ENCODE data around the gene TNFSF9.
A peak's percentile ranks its signal among the peaks of the same experiment; 100 is the strongest.
"Not testable (repeated sequence)": the region's sequence is repeated elsewhere in the genome, so short reads cannot be mapped to it uniquely, and the experiment has no call there.

The TNFSF9 gene

DNA sequence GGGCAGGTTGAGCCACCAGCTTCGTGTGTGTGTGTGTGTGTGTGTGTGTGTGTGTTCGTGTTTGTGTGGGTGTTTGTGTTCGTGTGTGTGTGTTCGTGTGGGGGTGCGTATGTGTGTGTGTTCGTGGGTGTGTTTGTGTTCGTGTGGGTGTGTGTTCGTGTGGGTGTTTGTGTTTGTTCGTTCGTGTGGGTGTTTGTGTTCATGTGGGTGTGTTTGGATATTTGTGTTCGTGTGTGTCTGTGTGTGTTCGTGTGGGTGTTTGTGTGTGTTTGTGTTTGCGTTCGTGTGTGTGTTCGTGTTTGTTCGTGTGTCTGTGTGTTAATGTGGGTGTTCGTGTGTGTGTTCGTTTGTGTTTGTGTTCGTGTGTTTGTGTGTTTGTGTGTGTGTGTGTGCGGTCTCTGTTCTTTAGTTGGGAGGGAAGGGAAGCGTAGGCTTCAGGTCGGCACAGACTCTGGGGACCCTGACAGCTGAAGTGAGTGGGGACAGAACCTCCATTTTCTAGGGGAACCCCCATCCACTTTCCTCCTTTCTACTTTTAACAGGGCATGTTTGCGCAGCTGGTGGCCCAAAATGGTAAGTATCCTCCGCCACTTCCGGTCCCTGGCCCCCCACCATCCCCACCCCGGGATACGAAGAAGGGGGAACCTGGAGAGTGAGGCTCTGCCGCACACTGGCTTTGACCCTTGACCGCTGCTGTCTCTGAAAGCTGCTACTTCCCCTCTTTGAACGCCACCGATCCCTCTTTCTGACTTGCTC is 1.6 kb downstream of the TNFSF9 start:
- no peak for DNase-seq

DNA sequence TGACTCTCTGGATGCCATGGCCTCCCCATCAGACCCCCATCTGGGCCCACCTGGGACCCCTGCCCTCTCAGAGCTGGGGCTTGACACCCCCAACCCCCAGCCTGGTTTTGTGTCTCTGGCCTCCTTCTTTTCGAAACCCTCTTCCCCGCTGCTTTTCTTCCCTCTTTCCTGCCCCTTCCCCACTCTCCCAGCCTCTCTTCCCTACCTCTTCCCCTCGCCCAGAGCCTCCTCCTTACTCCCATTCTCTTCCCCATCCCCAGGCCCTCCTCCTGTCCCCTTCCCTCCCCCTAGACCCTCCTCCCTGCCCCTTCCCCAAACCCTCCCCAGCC is 2.1 kb downstream of the TNFSF9 start:
- no peak for DNase-seq

DNA sequence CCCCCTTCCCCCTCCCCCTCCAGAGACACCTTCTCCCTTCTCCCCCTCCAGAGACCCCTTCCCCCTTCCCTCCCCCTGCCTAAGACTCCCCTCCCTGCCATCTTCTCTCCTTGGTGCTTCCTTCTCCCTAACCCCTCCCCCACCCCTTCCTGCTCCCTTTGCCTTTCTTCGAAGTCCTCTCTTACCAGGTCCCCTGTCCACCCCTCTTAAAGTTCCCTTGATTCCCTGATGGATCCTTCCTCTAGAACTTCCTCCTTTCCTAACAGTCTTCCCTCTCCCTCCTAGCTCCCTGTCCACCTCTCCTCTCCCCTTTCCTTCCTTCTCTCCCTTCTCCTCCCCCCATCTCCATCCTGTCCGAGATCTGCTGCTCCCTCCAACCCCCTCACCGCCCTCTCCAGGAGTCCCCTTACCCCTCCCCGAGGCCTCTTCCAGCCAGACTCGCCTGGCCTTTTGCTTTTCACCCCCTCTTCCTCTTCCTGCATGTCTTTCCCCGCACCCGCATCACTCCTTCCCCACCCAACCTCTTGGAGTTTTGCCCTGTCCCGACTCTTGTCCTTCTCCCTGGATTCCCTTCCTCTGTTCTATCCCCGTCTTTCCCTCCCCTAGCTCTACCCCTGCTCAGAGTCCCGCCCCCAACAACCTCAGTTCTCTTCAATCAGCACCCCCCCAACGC is 3.1 kb downstream of the TNFSF9 start:
- no peak for DNase-seq

DNA sequence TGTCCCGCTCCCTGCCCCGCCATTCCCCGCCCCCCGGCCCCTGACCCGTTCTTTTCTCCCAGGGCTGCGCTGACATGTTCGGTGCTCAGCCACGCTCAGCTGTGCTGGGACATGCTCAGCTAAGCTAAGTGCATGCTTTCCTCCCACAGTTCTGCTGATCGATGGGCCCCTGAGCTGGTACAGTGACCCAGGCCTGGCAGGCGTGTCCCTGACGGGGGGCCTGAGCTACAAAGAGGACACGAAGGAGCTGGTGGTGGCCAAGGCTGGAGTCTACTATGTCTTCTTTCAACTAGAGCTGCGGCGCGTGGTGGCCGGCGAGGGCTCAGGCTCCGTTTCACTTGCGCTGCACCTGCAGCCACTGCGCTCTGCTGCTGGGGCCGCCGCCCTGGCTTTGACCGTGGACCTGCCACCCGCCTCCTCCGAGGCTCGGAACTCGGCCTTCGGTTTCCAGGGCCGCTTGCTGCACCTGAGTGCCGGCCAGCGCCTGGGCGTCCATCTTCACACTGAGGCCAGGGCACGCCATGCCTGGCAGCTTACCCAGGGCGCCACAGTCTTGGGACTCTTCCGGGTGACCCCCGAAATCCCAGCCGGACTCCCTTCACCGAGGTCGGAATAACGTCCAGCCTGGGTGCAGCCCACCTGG is 3.7 kb downstream of the TNFSF9 start:
- no peak for DNase-seq

DNA sequence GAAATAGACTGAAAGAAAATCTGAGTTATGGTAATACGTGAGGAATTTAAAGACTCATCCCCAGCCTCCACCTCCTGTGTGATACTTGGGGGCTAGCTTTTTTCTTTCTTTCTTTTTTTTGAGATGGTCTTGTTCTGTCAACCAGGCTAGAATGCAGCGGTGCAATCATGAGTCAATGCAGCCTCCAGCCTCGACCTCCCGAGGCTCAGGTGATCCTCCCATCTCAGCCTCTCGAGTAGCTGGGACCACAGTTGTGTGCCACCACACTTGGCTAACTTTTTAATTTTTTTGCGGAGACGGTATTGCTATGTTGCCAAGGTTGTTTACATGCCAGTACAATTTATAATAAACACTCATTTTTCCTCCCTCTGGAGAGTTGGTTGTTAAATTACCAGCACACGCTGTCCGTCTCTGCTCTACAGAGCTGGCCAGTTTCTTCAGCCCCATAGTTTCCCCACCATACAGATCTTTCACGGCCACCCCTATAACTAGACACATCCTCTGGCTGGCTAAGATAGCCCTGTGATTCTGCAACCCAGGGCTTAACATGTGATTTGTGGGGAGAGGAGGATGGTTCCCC is 4.8 kb downstream of the TNFSF9 start:
- no peak for DNase-seq

DNA sequence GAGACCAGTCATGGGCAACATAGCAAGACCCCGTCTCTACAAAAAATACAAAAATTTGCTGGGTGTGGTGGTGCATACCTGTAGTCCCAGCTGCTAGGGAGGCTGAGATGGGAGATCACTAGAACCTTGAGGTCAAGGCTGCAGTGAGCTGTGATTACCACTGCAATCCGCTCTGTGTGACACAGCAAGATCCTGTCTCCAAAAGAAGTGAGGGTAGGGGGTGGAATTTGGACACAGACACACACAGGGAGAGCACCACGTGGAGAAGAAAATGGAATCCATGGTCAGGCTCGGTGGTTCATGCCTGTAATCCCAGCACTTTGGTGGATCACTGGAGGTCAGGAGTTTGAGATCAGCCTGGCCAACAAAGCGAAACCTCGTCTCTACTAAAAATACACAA is 8.7 kb downstream of the TNFSF9 start:
- no peak for DNase-seq

DNA sequence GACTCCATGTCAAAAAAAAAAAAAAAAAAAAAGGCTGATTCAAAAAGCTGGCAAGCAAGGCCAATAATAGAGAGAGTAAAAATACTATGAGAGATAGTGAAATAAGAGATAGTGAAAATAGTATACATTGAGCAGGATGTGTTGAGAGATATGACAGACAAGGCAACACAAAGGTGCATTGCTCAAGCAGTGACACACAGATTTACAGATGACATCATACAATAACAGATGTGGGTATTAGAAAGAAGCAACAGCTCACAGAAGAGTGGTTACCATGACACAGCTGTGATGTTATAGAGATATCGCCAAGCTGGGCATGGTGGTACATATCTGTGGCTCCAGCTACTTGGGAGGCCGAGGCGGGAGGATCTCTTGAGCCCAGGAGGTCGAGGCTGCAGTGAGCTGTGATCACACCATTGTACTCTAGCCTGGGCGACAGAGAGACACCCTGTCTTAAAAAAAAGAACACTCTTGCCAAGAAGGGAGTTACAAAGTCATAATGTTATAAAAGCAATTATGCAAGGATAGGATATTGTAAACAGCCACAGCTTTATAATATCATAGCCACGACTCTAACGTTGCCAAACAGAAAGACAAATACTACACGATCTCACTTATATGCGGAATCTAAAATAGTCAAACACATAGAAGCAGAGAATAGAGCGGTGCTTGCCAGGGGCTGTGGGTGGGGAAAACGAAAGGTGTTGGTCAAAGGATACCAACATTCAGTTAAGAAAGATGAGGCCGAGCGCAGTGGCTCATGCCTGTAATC is 10.3 kb downstream of the TNFSF9 start:
- DNase-seq, result no peak

DNA sequence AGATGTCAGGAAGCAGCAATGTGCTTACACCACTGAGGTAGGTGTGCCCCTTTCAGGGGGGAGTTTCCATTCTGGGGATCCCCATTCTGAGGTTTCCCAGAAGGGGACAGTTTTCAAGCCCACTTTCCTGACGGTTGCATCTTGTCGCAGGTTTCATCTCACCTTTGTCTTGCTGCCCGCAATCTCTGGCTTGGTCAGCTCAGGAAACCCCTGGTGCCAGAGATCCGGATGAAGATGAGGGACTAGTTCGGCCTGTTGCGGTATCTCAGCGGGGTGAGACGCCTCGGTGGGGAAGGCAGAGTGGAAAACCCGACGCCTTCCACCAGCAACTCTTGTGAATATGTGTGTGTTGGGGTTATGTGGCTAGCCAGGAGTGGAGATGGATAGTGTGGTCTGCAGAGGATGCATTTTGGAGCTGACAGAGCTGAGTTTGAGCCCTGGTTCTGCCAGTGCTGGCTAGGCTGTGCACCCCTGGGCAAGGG is 13.1 kb downstream of the TNFSF9 start:
- DNase-seq, result no peak

DNA sequence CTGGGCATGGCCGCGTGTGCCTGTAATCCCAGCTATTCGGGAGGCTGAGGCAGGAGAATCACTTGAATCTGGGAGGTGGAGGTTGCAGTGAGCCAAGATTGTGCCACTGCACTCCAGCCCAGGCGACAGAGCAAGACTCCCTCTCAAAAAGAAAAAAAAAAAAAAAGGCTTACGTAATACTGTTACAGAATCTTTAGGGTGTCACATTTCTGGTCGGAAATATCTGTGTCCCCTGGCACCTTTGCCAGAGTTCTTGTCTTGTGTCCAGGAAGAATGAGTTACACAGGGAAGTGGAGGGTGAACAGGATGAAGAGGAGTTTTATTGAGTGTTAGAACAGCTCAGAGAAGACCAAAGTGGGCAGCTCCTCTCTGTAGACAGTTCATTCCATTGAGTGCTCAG is 19.9 kb downstream of the TNFSF9 start:
- not testable (repeated sequence) for DNase-seq

DNA sequence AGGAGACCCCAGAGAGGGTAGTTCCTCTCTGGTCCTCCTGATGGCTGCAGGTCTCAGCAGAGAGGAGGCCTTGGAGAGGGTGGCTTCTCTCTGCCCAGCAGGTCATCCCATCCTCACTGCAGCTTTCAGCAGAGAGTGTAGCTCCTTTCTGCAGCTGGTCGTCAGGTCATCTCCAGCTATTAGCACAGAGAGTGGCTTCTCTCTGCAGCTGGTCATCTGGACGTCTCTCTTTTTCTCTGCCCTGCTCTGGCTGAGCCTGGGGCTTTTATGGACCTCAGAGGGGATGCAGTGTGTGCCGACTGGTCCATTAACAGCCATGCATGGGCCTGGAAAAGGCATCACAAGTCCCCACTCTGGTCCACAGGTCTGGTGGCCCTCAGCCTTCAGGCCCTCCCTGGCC is 20.3 kb downstream of the TNFSF9 start:
- DNase-seq, result no peak

DNA sequence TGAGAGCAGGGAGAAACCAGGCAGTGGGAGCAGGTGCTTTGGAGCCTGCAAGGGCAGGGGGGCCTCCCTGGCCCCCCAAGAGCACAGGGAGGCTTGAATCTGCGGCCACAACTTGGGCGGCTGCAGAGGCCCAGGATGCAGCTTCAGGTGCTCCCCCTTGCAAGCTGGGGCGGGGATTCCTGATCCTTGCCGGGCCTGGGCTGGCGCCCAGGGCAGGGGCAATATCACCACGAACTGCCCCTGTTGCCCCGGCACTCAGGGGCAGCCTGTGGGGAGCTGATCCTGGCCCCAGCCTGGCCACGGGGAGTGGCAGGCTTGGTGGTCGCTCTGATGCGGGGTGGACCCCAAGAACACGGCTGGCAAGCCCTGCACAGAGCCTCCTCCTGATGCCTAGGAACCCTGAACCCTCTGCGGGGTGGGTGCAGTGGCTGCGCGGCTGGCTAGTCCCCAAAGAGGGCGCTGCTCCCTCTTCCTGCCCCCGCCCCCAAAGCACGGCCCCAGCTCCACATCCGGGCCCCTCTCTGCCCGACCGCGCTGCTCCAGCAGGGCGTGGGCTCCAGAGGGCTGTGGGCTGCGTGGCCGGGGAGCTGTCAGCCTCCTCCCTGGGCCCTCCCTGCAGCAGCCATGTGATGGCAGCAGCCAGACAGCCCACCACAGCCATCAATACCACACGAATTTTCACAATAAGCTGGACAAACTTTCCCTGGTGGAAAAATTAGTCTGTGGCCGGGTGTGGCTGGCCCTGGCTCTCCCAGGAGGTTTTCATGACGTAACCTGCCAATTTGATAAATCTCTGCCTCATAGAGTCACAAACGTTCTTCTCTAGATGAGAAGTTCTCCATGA is 21.0 kb downstream of the TNFSF9 start:
- DNase-seq, result no peak

DNA sequence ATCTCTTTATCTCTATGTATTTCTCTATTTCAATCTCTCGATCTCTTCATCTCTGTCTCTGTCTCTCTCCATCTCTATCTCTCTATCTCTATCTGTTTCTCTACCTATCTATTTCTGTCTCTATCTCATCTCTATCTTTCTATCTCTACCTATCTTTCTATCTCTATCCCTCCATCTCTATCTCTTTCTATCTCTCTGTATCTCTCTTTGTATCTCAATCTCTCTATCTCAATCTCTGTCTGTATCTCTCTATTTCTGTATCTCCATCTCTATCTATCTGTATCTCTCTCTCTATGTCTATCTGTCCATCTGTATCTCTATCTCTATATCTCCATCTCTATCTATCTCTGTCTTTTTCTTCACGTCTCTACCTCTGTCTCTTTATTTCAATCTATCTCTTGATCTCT is 25.2 kb downstream of the TNFSF9 start:
- no peak for DNase-seq

DNA sequence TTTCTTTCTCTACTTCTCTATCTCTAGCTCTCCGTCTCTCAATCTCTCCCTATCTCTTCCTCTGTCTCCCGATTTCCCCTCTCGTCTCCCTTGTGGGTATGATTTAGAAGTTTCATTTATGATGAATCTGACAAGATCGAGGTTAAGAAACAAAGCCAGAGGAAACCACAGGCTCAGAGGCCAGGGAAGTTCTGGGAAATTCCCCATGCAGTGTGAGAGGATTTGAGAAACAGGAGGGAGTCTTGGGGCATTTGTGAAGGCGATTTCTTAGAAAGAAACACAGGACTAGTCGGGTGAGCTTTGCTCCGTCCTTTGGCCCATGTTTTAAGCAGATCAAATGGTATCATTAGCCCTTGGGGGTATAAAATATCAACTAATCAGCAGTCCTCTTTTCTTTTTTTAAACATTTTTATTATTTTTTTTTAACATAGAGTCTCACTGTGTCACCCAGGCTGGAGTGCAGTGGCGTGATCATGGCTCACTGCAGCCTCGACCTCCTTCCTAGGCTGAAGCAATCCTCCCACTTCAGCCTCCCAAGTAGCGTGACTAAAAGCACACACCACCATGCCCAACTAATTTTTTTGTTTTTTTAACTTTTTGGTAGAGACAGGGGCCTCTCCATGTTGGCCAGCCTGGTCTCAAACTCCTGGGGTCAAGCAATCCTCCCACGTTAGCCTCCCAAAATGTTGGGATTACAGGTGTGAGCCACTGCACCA is 25.8 kb downstream of the TNFSF9 start:
- DNase-seq, result no peak

DNA sequence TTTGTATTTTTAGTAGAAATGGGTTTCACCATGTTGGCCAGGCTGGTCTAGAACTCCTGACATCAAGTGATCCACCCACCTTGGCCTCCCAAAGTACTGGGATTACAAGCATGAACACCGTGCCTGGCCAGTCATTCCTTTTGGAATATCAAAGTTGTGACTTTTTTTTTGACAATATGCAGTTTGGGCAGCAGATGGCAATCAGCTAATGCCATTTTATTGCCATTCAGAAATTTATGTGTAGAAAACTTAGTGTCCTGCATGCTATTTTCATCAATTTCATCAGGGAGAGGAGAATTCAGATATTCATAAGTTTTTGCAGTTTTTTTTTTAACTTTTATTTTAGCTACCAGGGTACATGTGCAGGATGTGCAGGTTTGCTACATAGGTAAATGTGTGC is 31.6 kb downstream of the TNFSF9 start:
- not testable (repeated sequence) for DNase-seq

DNA sequence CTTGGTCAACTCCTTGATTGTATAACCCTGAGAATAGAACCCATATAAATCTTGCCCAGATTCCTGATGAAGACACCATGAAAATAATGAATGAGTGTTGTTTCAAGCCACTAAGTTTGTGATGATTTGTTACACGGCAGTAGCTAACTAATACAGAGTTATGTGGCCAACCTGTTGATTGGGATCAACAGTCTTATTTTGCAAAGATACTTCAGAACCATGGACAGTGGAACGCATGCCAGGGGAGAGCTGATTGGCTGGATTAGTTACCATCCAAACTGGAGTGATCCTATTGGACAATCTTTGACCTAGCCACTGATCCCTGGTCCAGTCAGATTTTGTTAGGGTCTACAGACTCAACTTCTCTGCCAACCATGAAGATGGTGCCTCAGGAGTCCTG is 33.6 kb downstream of the TNFSF9 start:
- no peak for DNase-seq

DNA sequence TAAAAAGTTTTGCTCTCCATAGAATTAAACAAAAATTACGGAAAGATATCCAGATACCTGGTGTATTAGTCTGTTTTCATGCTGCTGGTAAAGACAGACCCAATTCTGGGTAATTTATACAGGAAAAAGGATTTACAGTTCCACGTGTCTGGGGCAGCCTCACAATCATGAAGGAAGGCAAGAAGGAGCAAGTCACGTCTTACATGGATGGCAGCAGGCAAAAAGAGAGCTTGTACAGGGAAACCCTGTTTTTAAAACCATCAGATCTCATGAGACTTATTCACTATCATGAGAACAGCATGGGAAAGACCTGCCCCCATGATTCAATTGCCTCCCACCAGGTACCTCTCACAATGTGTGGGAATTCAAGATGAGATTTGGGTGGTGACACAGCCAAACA is 35.9 kb downstream of the TNFSF9 start:
- DNase-seq, result not testable (repeated sequence)

DNA sequence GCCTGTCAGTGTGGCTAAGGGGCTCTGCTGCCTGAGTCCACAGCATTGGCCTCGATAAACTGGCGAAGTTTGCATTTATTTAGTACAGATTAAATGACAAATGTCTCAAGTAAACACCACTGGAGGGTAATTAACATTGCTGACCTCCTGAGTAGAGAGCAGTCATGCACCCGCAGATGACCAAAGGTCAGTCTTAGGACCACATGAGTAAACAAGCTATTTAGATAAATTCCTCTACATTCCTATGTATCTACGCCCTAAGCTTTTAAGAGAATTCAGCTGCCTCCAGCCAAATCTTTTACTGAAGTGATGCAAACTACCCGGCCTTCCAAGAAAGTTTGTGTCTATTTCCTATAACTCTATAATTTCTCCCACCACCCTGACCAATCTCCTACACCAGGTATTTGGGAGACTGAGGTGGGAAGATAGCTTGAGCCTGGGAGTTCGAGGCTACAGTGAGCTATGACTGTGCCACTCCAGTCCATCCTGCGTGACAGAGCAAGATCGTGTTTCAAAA is 37.2 kb downstream of the TNFSF9 start:
- DNase-seq, result no peak

DNA sequence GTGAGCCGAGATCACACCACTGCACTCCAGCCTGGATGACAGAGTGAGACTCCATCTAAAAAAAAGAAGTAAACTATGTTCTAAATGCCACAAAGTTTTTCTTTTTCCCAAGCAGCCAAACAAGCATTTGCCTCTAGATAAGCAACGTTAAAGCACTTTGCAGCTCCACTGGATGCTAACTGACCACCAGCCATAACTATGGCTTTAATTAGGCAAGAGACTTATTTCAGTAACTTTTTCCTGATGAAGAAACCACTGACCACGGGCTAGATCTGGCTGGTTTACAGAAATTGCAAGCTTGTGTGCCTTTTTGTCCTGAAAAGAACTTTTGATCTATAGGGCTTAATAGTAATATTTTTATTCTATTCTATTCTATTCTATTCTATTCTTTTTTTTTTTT is 38.0 kb downstream of the TNFSF9 start:
- no peak for DNase-seq

DNA sequence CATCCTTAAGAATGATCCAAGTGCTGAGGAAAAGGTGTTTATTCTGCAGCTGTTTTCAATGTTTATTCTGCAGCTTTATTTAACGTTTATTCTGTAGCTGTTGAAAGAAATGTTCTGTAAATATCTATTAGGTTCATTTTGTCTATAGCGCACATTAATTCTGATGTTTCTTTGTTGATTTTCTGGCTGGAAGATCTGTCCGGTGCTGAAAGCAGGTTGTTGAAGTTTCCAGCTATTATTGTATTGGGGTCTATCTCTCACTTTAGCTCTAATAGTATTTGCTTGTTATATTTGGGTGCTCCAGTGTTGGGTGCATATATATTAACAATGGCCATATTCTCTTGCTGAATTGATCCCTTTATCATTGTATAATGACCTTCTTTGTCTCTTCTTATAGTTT is 39.9 kb downstream of the TNFSF9 start:
- no peak for DNase-seq

DNA sequence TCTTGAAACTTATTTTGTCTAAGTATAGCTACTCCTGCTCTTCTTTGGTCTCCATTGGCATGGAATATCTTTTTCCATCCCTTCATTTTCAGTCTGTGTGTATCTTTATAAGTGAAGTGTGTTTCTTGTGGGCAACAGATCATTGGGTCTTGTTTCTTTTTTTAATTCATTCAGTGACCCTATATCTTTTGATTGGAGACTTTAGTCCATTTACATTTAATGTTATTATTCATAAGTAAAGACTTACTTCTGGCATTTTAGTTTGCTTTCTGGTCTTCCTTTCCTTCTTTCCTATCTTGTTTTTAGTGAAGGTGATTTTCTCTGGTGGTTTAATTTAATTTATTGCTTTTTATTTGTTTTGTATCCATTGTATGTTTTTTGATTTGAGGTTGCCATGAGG is 40.3 kb downstream of the TNFSF9 start:
- DNase-seq, result no peak

DNA sequence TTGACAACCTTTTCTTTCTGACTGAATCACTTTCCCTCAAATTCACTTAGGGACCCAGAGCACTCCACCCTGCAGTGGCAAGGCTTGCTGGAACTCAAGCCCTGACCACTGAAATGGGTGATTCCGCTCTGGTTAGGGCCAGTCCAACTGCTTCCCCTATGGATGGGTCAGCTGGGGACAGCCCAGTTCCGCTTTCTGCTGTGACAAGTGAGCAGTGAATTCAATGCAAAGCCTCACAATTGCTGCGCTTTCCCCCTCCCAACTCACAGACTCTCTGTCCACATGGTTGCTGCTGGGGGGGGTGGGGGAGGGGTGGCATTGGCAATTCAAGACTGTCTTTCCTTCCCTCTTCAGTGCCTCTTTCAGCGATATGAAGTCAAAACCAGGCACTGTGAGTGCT is 41.4 kb downstream of the TNFSF9 start:
- peak in 1 of 2 donors; percentile 30 for DNase-seq
